GM23338 (cell line): ENCODE results near the gene MDH1.

Source experiments
- EZH2 ChIP-seq: fragments of 200-600 bp; sonication (generic); IDR thresholded peaks from one replicate; pipeline ENCODE4 v1.8.0; 2017; ENCODE audit warnings: antibody characterized with exemption, mild to moderate bottlenecking, low read depth; ENCODE audit not compliant: unreplicated experiment
- NANOG ChIP-seq: IDR thresholded peaks from 2 replicates; pipeline ENCODE4 v1.6.1; 2016; ENCODE audit warnings: antibody characterized with exemption, borderline replicate concordance
- TF ChIP-seq, protein P1 (sequence below), 2 experiments: fragments of 200-600 bp in 1 of 2; sonication (generic) in 1 of 2; conservative IDR thresholded peaks; 2 replicates each; pipeline versions ENCODE4 v1.5.1 to v1.6.1; 2016 to 2017; ENCODE audit warnings: antibody characterized with exemption in 2 of 2, low read depth in 2 of 2, mild to moderate bottlenecking in 2 of 2, moderate library complexity in 1 of 2

- TF ChIP-seq, protein P1, sequence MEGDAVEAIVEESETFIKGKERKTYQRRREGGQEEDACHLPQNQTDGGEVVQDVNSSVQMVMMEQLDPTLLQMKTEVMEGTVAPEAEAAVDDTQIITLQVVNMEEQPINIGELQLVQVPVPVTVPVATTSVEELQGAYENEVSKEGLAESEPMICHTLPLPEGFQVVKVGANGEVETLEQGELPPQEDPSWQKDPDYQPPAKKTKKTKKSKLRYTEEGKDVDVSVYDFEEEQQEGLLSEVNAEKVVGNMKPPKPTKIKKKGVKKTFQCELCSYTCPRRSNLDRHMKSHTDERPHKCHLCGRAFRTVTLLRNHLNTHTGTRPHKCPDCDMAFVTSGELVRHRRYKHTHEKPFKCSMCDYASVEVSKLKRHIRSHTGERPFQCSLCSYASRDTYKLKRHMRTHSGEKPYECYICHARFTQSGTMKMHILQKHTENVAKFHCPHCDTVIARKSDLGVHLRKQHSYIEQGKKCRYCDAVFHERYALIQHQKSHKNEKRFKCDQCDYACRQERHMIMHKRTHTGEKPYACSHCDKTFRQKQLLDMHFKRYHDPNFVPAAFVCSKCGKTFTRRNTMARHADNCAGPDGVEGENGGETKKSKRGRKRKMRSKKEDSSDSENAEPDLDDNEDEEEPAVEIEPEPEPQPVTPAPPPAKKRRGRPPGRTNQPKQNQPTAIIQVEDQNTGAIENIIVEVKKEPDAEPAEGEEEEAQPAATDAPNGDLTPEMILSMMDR (conservative IDR thresholded peaks at IDR 0.05; ENCODE audit: low read depth in 2 of 2) = no peak
- TF ChIP-seq EZH2 (no peak), NANOG (peak; percentile 38; the same call in 1 of the 2 replicates)
These were observed 25.7 kb downstream of the MDH1 start for GRCh38 chr2:63614448-63614968.
